ENCODE data around the gene LRRC2.
"Not testable (repeated sequence)": the region's sequence is repeated elsewhere in the genome, so short reads cannot be mapped to it uniquely, and the experiment has no call there.

LRRC2 gene

GRCh38 chr3:46552538-46552937 lies 13.6 kb downstream of the LRRC2 start:
- DNase-seq (ENCODE audit: low read depth) = no peak

DNA sequence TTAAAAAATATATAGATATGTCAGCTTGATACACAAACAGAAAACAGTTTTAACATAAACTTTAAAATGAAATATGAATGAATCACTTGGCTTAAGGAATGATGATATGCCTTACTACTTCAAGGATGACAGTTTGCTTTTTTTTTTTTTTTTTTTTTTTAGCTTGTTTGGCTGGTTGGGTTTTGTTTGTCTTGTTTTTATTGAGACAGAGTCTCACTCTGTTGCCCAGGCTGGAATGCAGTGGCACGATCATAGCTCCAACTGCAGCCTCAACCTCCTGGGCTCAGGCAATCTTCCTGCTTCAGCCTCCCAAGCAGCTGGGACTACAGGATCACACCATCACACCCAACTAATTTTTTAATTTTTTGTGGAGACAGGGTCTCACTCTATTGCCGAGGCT lies 14.5 kb downstream of the LRRC2 start:
- no peak for DNase-seq (ENCODE audit: low read depth)

DNA sequence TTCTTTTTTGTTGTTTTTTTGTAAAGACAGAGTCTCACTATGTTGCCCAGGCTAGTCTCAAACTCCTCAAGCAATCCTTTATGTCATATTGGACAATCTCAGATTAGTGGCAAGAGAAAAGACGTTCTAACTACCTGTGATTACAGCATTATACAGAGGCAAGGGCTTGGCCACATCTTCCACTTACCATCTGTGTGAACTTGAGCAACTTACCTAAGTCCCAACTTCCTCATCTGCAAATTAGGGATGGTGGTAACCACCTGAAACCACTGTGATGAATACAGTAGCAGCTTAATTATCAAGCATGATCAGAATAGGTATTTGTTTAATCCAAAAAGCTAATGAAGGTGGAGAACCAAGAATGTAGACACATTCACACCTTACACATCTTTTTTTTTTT lies 16.1 kb downstream of the LRRC2 start:
- no peak for DNase-seq (ENCODE audit: low read depth)

DNA sequence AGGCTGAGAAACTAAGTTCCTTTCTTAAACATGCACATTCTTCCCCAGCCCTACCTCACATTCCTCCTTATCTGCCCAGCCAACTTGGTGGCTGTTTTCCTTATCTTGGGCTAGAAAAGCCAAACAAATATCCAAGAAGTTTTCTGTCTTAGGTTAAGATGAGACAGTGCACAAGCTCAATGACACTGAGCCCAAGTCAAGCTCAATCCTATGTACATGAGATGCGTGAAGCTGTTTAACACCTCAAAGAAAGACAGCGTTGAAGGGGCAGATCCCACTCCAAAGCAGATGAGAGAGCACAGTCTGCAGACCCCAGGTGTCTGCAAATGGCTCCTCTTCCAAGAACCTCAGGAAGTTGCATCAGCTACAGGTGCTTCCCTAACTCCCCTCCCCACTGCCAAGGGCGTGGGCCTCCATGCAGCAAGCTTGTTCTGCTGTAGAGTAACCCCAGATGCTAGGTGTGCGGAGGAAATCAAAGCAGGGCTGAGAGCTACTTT lies 16.6 kb downstream of the LRRC2 start:
- DNase-seq (ENCODE audit: low read depth) = no peak

DNA sequence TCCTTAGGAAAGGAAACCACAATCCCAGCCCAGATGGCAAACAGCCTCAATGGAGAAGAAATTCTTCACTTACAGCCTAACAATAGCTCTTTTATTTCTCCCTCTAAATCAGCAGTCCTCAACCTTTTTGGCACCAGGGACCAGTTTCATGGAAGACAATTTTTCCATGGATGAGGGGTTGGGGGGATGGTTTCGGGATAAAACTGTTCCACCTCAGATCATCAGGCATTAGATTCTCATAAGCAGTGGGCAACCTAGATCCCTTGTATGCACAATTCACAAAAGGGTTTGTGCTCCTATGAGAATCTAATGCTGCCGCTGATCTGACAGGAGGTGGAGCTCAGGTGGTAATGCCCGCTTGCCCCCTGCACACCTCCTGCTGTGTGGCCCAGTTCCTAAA lies 17.5 kb downstream of the LRRC2 start:
- DNase-seq (ENCODE audit: low read depth) = not testable (repeated sequence)

DNA sequence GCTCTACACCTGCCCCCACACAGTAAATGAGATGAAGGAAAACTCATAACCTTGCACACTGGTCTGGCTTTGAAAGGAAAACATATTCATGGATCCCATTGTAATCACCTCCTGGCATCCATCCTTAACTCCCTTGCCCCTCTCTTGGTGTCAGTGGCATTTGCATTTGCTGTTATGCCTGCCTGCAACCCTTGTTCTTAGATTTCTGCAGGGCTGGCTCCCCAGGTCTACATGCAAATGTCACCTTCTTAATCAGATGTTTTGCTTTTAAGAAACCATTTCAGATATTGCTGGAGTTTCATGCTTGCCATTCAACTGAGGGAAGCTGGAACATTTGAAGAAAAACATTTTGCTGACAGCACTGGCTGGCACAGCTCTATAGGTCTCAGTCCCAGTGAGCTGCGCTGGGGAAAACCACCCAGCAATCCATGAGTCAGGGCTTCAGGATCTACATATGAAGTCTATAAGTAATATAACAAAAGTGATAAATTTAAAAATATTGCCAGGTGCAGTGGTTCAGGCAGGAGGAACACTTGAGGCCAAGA lies 19.1 kb downstream of the LRRC2 start:
- DNase-seq (ENCODE audit: low read depth) = no peak

DNA sequence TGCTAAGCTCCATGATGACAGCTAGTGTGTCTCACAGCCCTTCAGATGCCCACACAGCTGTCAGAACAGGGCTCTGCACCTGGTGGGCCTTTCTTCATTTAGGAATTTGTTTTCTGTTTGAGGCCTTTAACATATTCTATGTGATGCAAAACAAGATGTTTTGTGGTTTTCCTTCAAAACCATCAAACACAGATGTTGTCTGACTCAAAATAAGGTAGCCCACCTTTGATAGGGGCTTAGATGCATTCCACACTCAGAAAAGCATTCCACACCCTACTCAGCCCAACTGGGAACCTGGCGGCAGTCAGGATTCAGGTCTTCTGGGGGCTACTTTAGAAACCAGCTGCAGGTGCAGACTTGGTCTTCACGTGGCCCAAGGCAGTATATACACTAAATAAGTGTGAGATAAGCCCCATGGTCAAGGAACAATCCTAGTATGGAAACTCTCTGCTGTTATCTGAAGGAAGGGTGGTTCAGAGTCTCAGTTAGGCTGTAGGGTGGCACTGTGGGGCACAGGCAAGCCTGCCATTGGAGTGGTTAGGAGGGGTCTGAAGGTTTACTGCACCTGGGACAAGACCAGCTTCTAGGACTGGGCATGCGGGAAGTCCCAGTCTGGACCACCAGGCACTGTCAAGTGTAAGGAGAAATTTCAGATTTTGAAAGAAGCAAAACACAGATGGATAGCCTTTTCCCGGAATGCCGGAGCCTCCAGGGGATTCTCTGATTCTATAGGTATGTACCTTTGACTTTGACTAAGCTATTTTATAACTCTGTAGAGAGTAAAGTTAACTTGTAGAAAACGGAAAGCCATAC lies 20.1 kb downstream of the LRRC2 start:
- no peak for DNase-seq (ENCODE audit: low read depth)

DNA sequence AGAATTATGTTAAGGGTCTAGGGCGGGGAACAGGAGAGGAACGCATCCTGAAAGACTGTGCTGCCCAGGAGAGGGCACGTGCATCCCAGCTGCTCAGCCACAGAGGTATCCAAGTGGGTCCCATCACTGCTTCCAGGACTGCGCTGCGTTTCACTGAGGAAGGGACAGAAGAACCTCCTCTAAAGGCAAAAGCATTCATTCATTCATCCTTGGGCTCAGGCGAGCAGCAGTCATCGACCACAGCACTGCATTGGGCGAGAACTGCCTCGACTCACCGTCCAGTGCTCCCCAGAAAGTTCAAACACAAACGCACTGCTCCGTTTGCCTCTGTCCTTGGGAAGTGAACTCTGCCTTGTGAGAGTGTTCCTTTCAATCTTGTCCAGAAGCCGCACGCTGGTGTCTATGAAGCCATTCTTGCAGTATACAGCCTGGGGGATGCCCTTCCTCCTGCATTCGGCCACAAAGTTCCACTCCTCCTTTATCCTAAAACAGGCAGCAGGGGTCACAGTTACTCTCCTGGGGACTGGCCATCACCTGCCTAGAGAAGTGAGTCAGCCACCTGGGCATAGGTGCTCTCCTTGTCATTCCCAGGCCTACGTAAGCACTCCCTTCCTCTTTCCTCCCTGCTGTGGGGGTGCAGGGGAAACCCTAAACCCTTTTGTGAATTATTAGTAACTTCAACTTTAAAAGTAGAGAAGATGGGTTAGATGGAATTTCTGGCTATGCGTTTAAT lies 21.2 kb downstream of the LRRC2 start:
- no peak for DNase-seq (ENCODE audit: low read depth)

GRCh38 chr3:46542801-46543201 lies 23.3 kb downstream of the LRRC2 start:
- DNase-seq (ENCODE audit: low read depth) = no peak

GRCh38 chr3:46542344-46542743 lies 23.8 kb downstream of the LRRC2 start:
- no peak for DNase-seq (ENCODE audit: low read depth)

DNA sequence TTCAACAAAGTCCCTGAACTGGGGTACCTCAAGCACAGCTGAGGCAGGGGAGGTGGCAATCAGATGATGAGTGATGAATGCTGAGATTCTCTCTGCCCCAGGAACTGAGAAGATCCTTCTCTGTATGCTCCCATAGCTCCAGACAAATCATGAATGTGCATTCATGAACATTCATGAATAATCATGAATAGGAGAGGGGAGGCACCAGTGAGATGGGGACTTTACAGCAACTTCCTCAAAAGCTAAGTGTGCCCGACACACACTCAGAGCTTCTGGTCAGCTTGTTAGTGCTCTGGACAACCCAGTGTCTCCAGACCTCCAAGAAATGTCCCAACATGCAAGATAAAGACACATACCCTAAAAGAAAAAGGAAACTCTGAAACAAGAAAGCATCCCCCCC lies 24.3 kb downstream of the LRRC2 start:
- DNase-seq (ENCODE audit: low read depth) = no peak

GRCh38 chr3:46540550-46540949 lies 25.6 kb downstream of the LRRC2 start:
- no peak for DNase-seq (ENCODE audit: low read depth)

- DNase-seq (ENCODE audit: low read depth) = no peak
Measured at GRCh38 chr3:46539443-46540005, 26.6 kb downstream of the LRRC2 start.

DNA sequence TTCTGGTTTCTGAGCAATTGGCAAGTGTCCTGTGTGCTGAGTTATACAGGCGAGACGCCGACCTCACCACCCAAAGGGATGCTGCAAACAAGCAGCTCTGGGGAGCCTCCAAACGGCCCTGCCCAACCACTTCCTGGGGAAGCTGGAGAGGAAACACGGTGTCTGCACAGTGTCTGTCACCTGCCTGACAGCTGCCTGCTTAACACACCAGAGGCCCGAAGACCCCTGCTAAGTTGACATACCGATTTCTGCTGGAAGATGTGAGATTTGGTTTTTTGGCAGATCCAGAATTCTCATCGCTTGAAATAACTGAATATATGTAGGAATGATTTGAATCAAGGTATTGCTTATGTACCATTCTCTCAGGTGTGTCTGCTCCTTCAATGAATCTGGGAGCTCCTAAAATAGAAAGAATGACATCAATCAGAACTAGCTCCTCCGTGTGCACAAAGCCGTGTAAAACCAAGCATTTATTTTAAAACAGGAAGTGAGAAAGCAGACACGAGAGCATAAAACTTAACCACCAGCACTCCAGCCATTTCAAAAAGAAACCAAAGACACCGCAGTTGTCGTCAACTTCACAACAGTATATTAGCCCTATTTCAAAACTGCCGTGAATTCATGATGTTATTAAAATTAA lies 27.2 kb downstream of the LRRC2 start:
- DNase-seq (ENCODE audit: low read depth) = peak; percentile 60

- DNase-seq (ENCODE audit: low read depth) = not testable (repeated sequence)
Measured at GRCh38 chr3:46538425-46538802, 27.7 kb downstream of the LRRC2 start.

DNA sequence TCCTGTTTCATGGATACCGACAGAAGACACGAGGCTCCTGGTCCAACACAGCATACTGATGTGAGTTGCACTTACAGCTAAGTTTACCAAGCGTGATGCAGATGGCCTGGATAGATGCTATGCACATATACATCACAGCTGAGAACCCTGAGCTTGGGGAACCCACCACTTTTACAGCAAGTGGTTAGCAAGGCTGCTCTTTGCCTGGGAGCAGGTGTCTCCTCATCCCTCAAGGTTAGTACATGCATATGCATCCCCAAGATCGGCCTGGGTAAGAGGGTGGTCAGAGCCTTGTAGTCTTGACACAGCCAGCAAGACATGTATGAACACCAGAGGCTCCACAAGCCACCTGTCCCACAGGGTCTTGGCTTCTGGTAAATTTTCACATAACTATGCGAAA lies 28.3 kb downstream of the LRRC2 start:
- no peak for DNase-seq (ENCODE audit: low read depth)

GRCh38 chr3:46537316-46537715 lies 28.8 kb downstream of the LRRC2 start:
- DNase-seq (ENCODE audit: low read depth) = no peak

- DNase-seq (ENCODE audit: low read depth) = no peak
Measured at GRCh38 chr3:46536758-46537157, 29.3 kb downstream of the LRRC2 start.

DNA sequence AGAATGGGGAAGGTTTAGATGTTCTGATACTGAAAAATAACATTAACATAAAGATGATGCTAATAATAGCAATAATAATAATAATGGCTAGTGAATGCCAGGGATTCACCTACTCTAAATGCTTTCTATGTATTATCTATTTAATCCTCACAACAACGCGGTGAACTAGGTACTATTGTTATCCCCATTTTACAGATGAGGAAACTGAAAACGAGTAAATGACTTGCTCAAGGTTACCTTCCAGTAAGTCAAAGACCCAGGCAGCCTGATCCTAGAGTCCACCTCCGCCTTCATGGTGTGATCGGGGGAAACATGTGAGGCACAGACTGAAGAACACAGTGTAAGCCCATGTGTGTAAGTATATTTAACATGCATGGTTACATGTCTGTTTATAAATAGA lies 30.4 kb downstream of the LRRC2 start:
- DNase-seq (ENCODE audit: low read depth) = no peak

GRCh38 chr3:46533091-46533490 lies 33.0 kb downstream of the LRRC2 start:
- DNase-seq (ENCODE audit: low read depth) = no peak

DNA sequence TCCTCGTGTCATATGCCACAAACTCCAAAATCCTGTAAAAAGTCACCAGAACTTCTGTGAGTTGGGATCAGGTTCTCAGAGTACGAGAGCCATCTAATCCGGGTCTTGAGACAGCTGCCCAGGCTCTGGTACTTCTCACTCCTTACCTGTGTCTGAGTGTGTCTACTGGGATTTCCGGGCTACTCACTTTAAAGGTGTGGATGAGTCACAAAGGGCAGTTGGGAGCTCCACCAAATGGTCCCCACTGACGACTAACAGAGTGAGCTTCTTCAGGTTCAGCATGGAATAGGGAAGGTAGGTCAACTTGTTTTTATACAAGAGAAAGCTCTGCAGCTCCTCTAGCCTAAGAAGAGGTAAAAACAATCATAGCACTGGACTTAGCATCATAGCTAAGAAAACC lies 38.9 kb downstream of the LRRC2 start:
- DNase-seq (ENCODE audit: low read depth) = no peak

- no peak for DNase-seq (ENCODE audit: low read depth)
Measured at GRCh38 chr3:46524832-46525231, 41.3 kb downstream of the LRRC2 start.
